SK-N-SH (cell line): ENCODE data around the gene PSMD10. TPM values are rescaled to one million over a fixed set of nuclear protein-coding genes. Genes with fewer than 3 reads are reported as not detected.

ENCODE experiments used
- CTCF ChIA-PET: fragments of 300-600, 350-600 bp; formaldehyde crosslinking; extraction: SDS; loops from one replicate; lab custom pipeline; 2021; lab: Yijun Ruan, JAX
- POLR2A ChIA-PET: fragments of 350-600 bp; sonication (Branson Sonifier 250); formaldehyde crosslinking; extraction: SDS; loops from one replicate; lab custom pipeline; 2020; ENCODE audit warnings: antibody characterized with exemption, inconsistent platforms; lab: Yijun Ruan, JAX
- DNase-seq: peaks from one replicate; pipeline ENCODE4 v3.0.0; 2012
- H2AFZ ChIP-seq: fragments of 200-600 bp; sonication (generic); 2 replicates; pipeline ENCODE4 v1.8.1; 2016; ENCODE audit warnings: antibody characterized with exemption, mild to moderate bottlenecking, low read depth
- H3F3A ChIP-seq: fragments of 200-600 bp; sonication (generic); replicated peaks from 2 replicates; pipeline ENCODE3; 2016; ENCODE audit warnings: antibody characterized with exemption, mild to moderate bottlenecking; ENCODE audit not compliant: insufficient read depth
- H3K27ac ChIP-seq, 2 experiments: fragments of 200-500 bp in 1 of 2; fragments of 200-600 bp in 1 of 2; sonication (Bioruptor generic) in 1 of 2; sonication (generic), shearing (Covaris generic) in 1 of 2; 2 replicates each; pipeline versions ENCODE4 v1.5.1 to v1.6.1; 2014 to 2016; ENCODE audit warnings: low read depth in 2 of 2, inconsistent platforms in 1 of 2, low read length in 1 of 2, mild to moderate bottlenecking in 1 of 2, mixed read lengths in 1 of 2
- H3K27me3 ChIP-seq: fragments of 200-600 bp; sonication (generic), shearing (Covaris generic); 2 replicates; pipeline ENCODE4 v1.6.1; 2016; ENCODE audit warnings: mixed run types; ENCODE audit not compliant: insufficient read depth
- H3K36me3 ChIP-seq, 2 experiments: fragments of 200-500 bp in 1 of 2; fragments of 200-600 bp in 1 of 2; sonication (Bioruptor generic) in 1 of 2; sonication (generic) in 1 of 2; replicated peaks in 1 of 2; 2 replicates each; pipeline versions ENCODE3 to v1.5.1; 2014 to 2016; ENCODE audit warnings: low read length in 1 of 2, mild to moderate bottlenecking in 1 of 2; ENCODE audit not compliant: insufficient read depth in 2 of 2, control insufficient read depth in 1 of 2
- H3K4me1 ChIP-seq, 2 experiments: fragments of 200-500 bp in 1 of 2; fragments of 200-600 bp in 1 of 2; sonication (Bioruptor generic) in 1 of 2; sonication (generic), shearing (Covaris generic) in 1 of 2; 2 replicates each; pipeline versions ENCODE4 v1.5.1 to v1.6.1; 2014 to 2016; ENCODE audit warnings: low read depth in 1 of 2, low read length in 1 of 2, mixed run types in 1 of 2; ENCODE audit not compliant: insufficient read depth in 2 of 2, control insufficient read depth in 1 of 2
- H3K4me2 ChIP-seq: fragments of 200-600 bp; sonication (generic), shearing (Covaris generic); 2 replicates; pipeline ENCODE4 v1.6.1; 2017; ENCODE audit warnings: mixed run types
- H3K4me3 ChIP-seq, 2 experiments: fragments of 200-500 bp in 1 of 2; fragments of 200-600 bp in 1 of 2; sonication (Bioruptor generic) in 1 of 2; sonication (generic), shearing (Covaris generic) in 1 of 2; 2 replicates each; pipeline versions ENCODE4 v1.5.1 to v1.8.1; 2014 to 2016; ENCODE audit warnings: low read depth in 2 of 2, inconsistent platforms in 1 of 2, low read length in 1 of 2, mild to moderate bottlenecking in 1 of 2, mixed read lengths in 1 of 2, moderate library complexity in 1 of 2
- H3K79me2 ChIP-seq: fragments of 200-600 bp; sonication (generic); 2 replicates; pipeline ENCODE4 v1.8.1; 2017; ENCODE audit warnings: mild to moderate bottlenecking; ENCODE audit not compliant: insufficient read depth
- H3K9ac ChIP-seq: fragments of 200-600 bp; sonication (generic); 2 replicates; pipeline ENCODE4 v1.6.1; 2017; ENCODE audit warnings: mixed run types
- H3K9me2 ChIP-seq: fragments of 200-600 bp; sonication (generic); 2 replicates; pipeline ENCODE4 v1.6.1; 2017; ENCODE audit warnings: mixed run types
- H3K9me3 ChIP-seq: fragments of 200-600 bp; sonication (generic); 2 replicates; pipeline ENCODE4 v1.6.1; 2017; ENCODE audit warnings: mixed run types, mild to moderate bottlenecking, moderate library complexity
- H4K20me1 ChIP-seq: fragments of 200-600 bp; sonication (generic); 2 replicates; pipeline ENCODE4 v1.6.1; 2017; ENCODE audit warnings: mild to moderate bottlenecking, mixed run types; ENCODE audit not compliant: insufficient read depth
- EP300 ChIP-seq, 2 experiments: IDR thresholded peaks; 2 replicates each; pipeline versions ENCODE4 v1.4.0 to v1.6.1; 2012; ENCODE audit warnings: borderline replicate concordance in 1 of 2, low read depth in 1 of 2, low read length in 1 of 2
- GABPA ChIP-seq: IDR thresholded peaks from 2 replicates; pipeline ENCODE4 v1.4.0; 2012; ENCODE audit warnings: low read depth, mild to moderate bottlenecking
- JUND ChIP-seq: IDR thresholded peaks from 2 replicates; pipeline ENCODE4 v1.4.0; 2012
- NFIC ChIP-seq: IDR thresholded peaks from 2 replicates; pipeline ENCODE4 v1.4.0; 2012; ENCODE audit warnings: borderline replicate concordance
- POLR2AphosphoS5 ChIP-seq: IDR thresholded peaks from 2 replicates; pipeline ENCODE4 v1.6.1; 2012; ENCODE audit warnings: low read depth, low read length
- SIN3A ChIP-seq: IDR thresholded peaks from 2 replicates; pipeline ENCODE4 v1.6.1; 2012; ENCODE audit warnings: low read depth, mild to moderate bottlenecking, low read length, moderate library complexity, borderline replicate concordance
- USF1 ChIP-seq: IDR thresholded peaks from 2 replicates; pipeline ENCODE4 v1.4.0; 2012; ENCODE audit warnings: low read depth, borderline replicate concordance
- USF2 ChIP-seq: fragments of 150-350 bp; IDR thresholded peaks from 2 replicates; pipeline ENCODE4 v1.6.1; 2017; ENCODE audit warnings: antibody characterized with exemption, low read length, low read depth, borderline replicate concordance
- YY1 ChIP-seq: IDR thresholded peaks from 2 replicates; pipeline ENCODE4 v1.4.0; 2012; ENCODE audit warnings: low read depth, mild to moderate bottlenecking
- ZBTB33 ChIP-seq: IDR thresholded peaks from 2 replicates; pipeline ENCODE4 v1.4.0; 2012; ENCODE audit warnings: low read depth, borderline replicate concordance
- WGBS: methylation state at CpG from one replicate; pipeline ENCODE4 v1.1.6; 2017; ENCODE audit warnings: low lambda C conversion rate; 5-methylcytosine and 5-hydroxymethylcytosine counted together
- polyA plus RNA-seq, 3 experiments: library from polyadenylated mRNA; depleted of rRNA; stranded (reverse); fragments of >200 nt; gene quantifications; 2 replicates each; pipeline ENCODE4 v1.2.3, GENCODE V29; 2012

PSMD10 gene
- polyA plus RNA-seq, 1 of the 3 experiments (the other 2 are of a cell fraction) = 53.0 TPM

- Histone ChIP-seq H3F3A (no peaks in the 10 kb centered on the region), H3K27me3 (no peaks in the 10 kb centered on the region), H3K4me3 (no peak overlapping the region), H3K9me2 (no peaks in the 10 kb centered on the region), H2AFZ (no peak overlapping the region), H3K9ac (no peak overlapping the region), H3K27ac (no peak overlapping the region), H3K4me1 (peaks cover 0 to 2% of the 10 kb centered on the region in 2 experiments; a peak in 1 of 4 replicates), H3K4me2 (no peak overlapping the region), H3K79me2 (no peaks in the 10 kb centered on the region), H3K36me3 (no peaks in the 10 kb centered on the region), H4K20me1 (no peaks in the 10 kb centered on the region), H3K9me3 (no peaks in the 10 kb centered on the region)
- no peak for TF ChIP-seq USF1
- TF ChIP-seq USF2 = no peak
- no peak for TF ChIP-seq GABPA
- TF ChIP-seq EP300 (IDR thresholded peaks at IDR 0.05; ENCODE audit: borderline replicate concordance in 1 of 2, low read depth in 1 of 2, low read length in 1 of 2) = no peak
- TF ChIP-seq JUND = no peak
- TF ChIP-seq NFIC = no peak
- TF ChIP-seq POLR2AphosphoS5 = no peak
- no peak for TF ChIP-seq ZBTB33
- no peak for TF ChIP-seq YY1
- no peak for TF ChIP-seq SIN3A
- WGBS = 33% methylated on average over 3 of the region's 3 CpGs
- CTCF ChIA-PET = interaction anchor here (0.7 to 2.2 kb wide), 2 partner anchors 15 to 17 kb away, joined by 3 to 6 read pairs; no protein-coding TSS in a partner anchor
- POLR2A ChIA-PET = no interaction called here
- no peak for DNase-seq
Measured at GRCh38 chrX:108121291-108121690, 29.9 kb upstream of the PSMD10 start.

- Histone ChIP-seq H3K27ac (no peak overlapping the region), H3K9me2 (no peaks in the 10 kb centered on the region), H3K27me3 (no peaks in the 10 kb centered on the region), H3K4me2 (no peak overlapping the region), H3K4me1 (peaks cover 0 to 2% of the 10 kb centered on the region in 2 experiments; a peak in 1 of 4 replicates), H3K4me3 (no peak overlapping the region), H2AFZ (no peak overlapping the region), H4K20me1 (no peaks in the 10 kb centered on the region), H3K79me2 (no peaks in the 10 kb centered on the region), H3K36me3 (no peaks in the 10 kb centered on the region), H3K9me3 (no peaks in the 10 kb centered on the region), H3K9ac (no peak overlapping the region), H3F3A (no peaks in the 10 kb centered on the region)
- ChIA-PET CTCF (no interaction called here), POLR2A (no interaction called here)
- TF ChIP-seq USF2 = no peak
- no peak for DNase-seq
- whole genome bisulfite sequencing = 41% methylated on average over 3 of the region's 3 CpGs
Measured at GRCh38 chrX:108117988-108118387, 26.6 kb upstream of the PSMD10 start.
